ENCODE results near the gene ATPAF2. TPM values are rescaled to one million over a fixed set of nuclear protein-coding genes. Genes with fewer than 3 reads are reported as not detected.

ATPAF2 gene
- polyA plus RNA-seq (ENCODE audit: insufficient read depth in 1 of 5, insufficient read length in 5 of 5, low replicate concordance in 1 of 5): 10 to 100 TPM; 22.0 to 23.9 (median 22.9) TPM
- long read RNA-seq, donor 1, transcript ATPAF2-206 (8 exons, 1,564 nt): major isoform, 6 of 31 reads
- long read RNA-seq, donor 1, partial matches to known transcripts: 21 of 31 reads
- long read RNA-seq, donor 1, other reads (novel, unspliced or antisense): 0 of 31 reads
- long read RNA-seq, donor 2, partial matches to known transcripts: 0 of 1 reads
- long read RNA-seq, donor 2, other reads (novel, unspliced or antisense): 0 of 1 reads
- long read RNA-seq, donor 3, partial matches to known transcripts: 0 of 7 reads
- long read RNA-seq, donor 3, other reads (novel, unspliced or antisense): 0 of 7 reads
- long read RNA-seq, donor 4, partial matches to known transcripts: 0 of 6 reads
- long read RNA-seq, donor 4, other reads (novel, unspliced or antisense): 0 of 6 reads
- long read RNA-seq, donor 5, transcript ATPAF2-206 (8 exons, 1,564 nt): major isoform, 7 of 20 reads
- long read RNA-seq, donor 5, transcript ATPAF2-209 (3 exons, 633 nt): minor isoform, 5 of 20 reads
- long read RNA-seq, donor 5, partial matches to known transcripts: 0 of 20 reads
- long read RNA-seq, donor 5, other reads (novel, unspliced or antisense): 8 of 20 reads
- long read RNA-seq, donor 6, partial matches to known transcripts: 0 of 4 reads
- long read RNA-seq, donor 6, other reads (novel, unspliced or antisense): 0 of 4 reads
- long read RNA-seq, donor 7, partial matches to known transcripts: 0 of 1 reads
- long read RNA-seq, donor 7, other reads (novel, unspliced or antisense): 0 of 1 reads
- long read RNA-seq, donor 8, partial matches to known transcripts: 0 of 3 reads
- long read RNA-seq, donor 8, other reads (novel, unspliced or antisense): 0 of 3 reads

DNA sequence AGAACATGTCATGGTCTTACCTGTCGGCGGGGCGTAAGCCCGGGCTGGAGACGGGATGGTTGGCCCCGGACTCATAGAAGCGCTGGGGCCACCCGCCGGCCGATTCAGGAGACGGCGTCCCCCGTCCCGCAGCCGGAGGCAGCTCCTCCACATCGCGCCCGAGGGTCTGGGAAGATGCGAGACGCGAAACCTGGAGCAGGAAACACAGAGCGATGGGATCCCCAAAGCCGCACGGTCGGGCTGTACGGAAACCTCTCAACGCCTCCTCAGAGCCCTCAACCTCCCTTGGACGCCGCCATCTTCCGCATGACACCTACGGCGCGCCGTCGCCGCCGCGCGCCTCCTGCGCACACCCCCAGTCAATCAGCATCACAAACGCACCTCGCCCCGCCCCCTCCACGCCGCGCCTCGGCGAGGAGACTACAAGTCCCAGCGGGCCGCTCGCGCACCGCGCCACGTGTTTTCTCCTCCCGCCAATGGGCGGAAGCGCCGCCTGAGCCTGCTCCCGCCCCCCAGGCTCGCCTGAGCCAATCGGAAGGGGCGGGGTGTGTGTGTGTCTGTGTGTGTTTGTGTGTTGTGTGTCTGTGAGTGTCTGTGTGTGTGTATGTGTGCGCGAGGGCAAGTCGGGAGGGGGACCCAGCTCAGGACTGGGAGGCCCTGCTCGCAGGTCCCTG is at the start of gene ATPAF2, which contains the start of gene GID4:
Gene ATPAF2, minus strand, starts transcription at position 308 of the 674 bp plus-strand sequence. Its CDS starts 155 bp downstream, at position 153.
Gene GID4, plus strand, starts transcription at position 548 of the 674 bp plus-strand sequence. Its CDS starts 57 bp downstream, at position 605.
- peak; percentile 99 for DNase-seq

DNA sequence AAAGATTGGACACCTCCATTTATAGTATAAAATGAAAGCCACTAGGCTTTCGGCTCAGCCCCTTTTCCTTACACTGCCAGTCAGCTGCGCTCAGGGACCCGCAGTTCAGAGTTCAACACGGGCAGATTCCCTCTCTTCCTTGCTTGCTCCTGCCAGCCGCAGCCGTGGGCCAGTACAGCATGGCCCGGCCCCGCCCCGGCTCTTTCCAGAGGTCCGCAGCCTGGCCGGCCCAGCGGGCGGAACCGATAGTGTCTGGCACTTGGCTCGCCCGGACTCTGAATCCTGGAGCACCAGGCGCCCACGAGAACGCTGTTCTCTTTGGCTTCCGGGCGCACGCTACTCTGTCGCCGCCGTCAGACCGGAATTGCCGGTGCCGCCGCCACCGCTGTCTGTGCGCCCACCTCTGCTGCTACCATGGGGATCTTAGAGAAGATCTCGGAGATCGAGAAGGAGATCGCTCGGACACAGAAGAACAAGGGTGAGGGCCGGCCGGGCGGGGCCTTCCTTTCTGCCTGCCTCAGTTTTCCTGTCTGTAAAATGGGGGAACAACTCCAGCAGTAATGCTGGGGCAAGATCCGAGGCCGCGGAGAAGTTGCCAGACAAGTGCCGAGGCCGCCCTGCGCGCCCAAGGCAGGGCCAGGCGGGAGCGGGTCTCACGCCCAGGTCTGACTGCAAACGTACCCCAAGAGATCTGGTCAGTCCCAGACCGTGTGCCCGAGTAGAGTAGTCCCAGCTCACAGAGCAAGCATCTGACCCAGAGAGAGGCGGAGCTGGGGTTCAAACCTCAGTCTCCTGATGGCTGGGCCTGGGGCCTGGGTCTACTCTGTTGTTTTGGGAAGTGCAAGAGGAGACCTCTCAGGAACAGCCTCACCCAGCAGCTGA is 48.9 kb upstream of the ATPAF2 start, which contains the start of gene DRG2:
Gene DRG2, plus strand, starts transcription at position 339 of the 882 bp plus-strand sequence. Its CDS starts 76 bp downstream, at position 415.
- DNase-seq: peak; percentile 90 to 92

DNA sequence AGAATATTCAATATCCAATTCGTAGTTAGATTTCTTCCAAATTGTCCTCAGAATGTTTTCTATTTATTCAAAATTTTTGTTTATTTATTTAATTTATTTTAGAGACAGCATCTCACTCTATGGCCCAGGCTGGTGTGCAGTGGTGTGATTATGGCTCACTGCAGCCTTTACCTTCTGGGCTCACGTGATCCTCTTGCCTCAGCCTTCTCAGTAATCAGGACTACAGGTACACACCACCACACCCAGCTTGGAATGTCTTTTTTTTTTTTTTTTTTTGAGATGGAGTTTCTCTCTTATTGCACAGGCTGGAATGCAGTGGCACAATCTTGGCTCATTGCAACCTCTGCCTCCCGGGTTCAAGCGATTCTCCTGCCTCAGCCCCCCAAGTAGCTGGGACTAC is 45.3 kb upstream of the ATPAF2 start:
- no peak for DNase-seq

DNA sequence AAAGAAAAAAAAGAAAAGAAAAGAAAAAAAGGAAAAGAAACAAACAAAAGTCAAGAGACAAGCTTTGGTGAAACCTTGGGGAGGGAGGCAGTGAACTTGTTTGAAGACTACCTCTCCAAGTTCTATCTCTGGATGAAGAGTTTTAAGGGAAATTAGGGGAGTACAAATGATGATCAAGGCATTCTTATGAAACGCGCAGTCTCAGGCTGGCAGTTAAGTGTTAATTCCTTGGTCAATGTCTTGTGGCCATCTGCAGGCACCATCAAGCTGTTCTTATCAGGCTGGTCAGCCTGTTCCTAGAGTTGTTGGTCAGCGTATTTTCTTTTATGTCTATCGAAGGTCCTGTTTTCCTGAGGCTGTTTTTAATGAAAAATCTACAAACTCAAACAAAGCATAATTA is 40.6 kb upstream of the ATPAF2 start:
- no peak for DNase-seq

DNA sequence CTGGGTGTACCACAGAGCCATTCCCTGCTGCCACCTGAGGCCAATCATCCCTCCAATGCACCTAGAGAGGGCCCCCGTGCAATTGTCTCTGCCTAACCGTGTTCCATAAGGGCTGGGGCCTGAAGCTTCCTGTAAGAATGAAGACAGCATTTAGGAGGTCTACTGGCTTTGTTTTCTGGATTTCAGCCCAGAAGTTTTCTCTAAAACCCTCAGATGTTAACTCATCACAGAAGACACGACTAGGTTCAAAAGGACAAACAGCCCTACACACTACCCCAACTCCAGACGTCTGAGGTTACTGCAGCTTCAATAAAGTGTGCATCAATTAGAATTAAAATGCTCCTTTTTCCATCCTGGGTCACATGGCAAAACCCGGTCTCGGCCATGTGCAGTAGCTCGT is 38.0 kb upstream of the ATPAF2 start:
- DNase-seq: no peak

DNA sequence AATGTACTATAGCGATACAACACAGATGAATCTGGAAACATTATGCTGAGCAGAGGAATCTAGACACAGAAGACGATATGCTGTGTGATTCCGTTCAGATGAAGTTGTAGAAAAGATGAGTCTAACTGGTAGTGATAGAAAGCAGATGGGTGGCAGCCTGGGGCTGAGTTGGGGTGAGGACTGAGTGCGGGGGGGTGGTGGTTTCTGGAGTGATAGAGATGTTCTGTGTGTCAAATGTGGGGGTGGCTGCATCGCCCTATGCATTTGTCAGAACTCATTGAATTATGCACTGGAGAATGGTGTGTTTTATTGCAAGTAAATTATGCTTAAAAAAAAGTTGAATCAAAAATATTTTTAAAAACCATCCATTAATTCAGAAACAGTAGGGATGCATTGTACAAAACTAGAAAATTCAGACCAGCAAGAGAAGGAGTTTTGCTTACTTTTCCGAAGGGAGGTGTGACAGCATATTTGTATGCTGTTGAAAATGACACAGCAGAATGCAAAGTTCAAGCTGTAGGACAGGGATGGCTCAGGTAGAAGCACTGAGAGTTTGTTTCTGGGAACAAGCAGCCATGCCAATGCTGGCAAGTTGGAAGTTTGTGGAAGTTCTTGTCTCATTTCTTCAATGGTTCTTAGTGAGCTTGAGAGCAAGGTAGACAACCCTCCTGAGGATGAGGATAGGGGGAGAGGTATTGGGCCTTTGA is 35.8 kb upstream of the ATPAF2 start:
- no peak for DNase-seq

DNA sequence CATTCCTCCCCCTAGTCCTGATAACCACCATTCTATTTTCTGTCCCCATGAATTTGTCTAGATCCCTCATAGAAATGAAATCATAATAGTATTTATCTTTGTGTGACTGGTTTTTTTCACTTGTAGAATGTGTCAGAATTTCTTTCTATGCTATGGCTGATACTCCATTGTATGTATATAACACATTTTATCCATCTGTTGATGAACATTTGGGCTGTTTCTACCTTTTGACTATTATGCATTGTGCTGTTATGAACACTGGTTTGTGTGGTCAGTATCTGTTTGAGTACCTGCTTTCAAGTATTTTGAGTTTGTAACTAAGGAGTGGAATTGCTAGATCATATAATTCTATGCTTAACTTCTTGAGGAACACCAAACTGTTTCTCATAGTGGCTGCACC is 32.8 kb upstream of the ATPAF2 start:
- no peak for DNase-seq

DNA sequence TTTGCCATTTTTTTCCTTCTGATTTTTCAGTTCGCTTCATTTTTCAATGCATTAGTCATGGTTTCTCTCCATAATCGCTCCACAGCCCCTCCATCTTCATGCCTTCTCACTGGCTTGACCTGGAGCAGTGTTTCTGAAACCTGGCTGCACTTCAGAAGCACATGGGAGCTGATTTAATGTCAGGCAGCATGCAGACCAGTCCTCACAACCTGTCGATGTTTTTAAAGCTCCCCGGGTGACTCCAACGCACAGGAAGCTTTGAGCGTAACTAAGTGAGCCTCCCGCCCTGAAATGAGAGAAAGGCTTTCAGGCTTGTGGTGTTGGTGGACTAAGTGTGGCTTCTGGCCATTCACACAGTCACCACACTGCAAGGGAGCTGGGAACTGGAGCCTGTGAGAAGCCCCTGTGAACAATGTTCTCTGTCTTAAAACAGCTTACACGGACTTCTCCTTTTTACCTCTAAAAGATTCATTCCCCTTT is 31.9 kb upstream of the ATPAF2 start:
- DNase-seq: no peak

DNA sequence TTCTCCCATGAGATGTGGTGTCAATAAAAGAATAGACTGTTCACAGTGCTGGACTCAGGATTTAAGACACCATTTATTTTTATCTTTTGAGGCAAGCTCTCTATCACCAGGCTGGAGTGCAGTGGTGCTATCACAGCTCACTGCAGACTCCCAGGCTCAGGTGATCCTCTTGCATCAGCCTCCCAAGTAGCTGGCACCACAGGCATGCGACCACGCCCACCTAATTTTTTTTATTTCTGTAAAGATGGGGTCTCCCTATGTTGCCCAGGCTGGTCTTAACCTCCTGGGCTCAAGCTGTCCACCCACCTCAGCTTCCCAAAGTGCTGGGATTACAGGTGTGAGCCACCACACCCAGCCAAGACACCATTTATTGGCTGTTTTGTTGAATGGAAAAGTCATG is 30.1 kb upstream of the ATPAF2 start:
- DNase-seq: no peak

DNA sequence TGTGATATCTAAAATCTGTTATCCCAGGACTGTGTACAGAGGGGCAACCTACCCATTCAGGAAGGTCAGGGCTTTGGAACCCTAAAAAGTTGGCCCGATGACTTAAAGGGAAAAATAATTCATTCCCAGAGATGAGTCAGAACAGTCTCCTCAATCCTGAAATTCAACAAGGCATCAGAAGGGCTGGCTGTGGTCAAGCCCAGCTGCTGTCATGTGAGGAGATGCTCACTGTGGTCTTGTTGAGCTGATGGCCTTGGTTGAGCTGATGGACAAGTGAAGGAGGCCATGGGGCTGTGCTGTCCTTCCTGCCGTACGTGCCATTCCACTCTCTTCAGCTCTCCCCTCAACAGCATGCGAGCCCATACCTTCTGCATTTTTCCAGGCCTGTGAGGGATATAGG is 27.9 kb upstream of the ATPAF2 start:
- DNase-seq: no peak

DNA sequence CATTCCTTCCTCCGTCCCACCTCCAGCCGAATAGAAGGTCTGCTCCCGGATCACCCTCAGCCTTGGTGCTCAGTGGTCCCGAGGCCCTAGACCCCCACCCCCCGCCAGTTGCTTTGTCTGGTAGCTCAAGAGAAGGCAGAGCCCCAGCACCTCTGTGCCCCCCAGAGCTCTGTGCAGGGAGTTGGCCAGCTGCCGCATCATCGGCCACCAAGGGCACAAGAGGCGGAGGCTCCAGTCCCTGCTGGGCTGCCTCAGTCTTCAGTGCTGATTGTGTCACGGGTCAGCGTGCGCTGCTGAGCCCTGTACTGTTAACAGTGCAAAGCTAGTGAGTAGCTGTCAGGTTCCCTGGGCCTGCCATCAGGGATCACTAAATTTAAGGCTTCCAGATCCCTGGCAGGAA is 26.6 kb upstream of the ATPAF2 start:
- no peak for DNase-seq

DNA sequence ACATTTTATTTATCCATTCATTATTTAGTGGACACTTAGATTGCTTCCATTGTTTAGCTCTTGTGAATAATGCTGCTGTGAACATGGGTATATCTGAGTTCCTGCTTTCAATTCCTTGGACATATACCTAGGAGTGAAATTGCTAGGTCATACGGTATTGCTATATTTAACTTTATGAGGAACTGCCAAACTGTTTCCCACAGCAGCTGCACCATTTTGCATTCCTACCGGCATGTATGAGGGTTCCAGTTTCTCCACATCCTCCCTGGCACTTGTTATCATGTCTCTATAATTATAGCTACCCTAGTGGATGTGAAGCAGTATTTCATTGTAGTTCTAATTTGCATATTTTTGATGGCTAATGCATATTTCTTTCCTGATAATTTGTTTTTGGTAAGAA is 25.1 kb upstream of the ATPAF2 start:
- no peak for DNase-seq

DNA sequence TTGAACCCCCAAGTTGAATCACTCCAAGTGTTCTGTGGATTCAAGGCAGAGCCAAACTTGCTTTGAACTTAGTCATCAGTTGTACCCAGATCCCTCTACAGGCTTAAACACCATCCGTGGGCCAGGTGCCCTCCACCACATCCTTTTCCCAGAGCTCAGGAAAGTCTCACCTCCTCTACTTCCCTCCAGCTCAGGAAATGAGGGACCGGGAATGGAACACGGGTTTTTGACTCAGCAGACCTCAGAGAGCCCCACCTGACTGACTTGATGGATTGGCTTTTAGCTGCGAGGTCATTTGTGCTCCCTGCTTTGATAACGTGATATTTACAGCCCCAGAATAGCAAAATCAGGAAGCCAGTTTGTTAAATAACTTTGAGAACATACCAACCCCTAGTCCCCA is 20.3 kb upstream of the ATPAF2 start:
- no peak for DNase-seq

DNA sequence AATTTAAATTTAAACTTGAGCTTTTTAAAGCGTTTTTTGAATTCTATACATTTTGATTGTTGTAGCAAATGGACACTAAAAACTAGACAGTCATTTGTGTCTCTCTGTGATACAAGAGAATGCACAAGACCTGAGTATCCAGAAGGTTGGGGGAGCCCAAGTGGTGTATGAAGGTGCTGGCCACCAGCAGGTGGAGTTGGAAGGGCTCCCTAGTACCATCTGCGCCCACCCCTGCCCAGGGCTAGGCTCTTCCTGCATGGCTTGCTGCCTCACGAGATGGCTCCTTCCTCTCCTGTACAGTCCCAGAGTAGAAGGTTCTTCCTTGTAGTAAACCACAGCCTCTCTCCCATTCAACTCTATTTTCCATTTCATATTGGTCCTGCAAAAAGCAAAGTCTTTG is 17.2 kb upstream of the ATPAF2 start:
- no peak for DNase-seq

DNA sequence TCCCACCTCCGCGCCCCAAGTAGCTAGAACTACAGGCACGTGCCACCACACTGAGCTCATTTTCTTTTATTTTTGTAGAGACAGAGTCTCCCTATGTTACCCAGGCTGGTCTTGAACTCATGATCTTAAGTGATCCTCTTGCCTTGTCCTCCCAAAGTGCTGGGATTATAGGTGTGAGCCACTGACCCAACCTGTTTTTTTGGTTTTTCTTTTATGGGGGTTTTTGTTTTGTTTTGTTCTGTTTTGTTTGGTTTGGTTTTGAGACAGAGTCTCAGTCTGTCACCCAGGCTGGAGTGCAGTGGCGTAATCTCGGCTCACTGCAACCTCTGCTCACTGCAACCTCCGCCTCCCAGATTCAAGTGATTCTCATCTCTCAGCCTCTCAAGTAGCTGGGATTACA is 16.6 kb upstream of the ATPAF2 start:
- DNase-seq: no peak

DNA sequence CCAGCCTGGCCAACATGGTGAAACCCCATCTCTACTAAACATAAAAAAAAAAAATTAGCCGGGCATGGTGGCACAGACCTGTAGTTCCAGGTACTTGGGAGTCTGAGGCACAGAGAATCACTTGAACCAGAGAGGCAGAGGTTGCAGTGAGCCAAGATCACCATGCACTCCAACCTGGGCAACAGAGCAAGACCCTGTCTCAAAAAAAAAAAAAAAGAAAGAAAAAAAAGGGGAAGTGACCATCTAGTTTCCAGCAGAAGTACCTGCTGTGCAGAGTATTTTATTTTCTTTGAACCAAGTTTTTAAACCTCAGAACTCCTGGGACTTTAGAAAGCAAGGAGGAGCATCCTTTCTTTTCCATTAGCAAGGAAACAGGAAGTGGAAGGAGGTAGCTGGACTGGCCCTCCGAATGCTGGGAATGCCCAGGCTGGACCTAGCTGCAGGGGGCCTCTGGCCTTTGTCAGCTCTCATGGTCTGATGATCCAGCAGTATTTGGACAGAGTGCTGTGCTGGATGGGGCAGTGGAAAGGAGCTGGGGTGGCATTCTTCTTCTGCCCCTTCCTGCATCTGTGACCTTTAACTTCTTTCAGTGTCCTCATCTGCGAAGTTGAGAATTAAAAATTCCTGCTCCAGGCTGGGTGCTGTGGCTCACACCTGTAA is 6.9 kb upstream of the ATPAF2 start:
- no peak for DNase-seq

DNA sequence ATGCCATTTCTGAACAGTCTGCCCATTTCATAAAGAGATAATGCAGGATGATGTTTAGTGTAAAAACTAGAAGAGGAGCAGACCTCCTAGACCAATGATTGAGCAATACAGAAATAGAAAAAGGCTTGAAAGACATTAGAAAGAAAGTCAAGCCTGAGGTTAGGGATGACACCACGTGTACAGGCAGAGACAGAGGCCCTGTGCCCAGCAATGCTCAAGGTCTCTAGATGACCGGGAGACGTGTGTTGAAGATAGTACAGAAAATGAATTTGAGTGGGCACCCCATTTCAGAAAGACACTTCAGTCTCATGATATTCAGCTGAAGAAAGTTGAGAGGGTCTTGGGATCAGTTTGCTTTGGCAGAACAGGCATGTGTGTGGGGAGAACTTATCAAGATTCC is 5.6 kb upstream of the ATPAF2 start:
- no peak for DNase-seq

DNA sequence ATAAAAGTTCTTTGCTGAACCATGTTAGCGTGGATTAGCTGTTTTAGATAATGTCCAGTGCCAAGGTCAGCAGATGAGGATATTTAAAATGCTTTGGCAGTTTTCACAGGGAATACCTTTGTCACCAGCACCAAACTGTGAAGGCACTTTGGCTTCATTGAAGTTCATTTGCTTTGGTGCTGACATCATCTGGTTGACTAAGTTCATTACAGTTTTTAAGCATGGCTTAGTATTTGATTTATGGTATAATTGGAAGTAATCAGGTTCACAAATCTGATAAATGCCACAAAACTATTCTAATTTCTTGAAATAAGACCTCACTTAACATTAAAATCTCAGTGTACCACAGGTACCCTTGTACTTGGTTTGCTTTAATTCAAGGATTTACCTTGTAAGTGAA is 4.5 kb upstream of the ATPAF2 start:
- no peak for DNase-seq

DNA sequence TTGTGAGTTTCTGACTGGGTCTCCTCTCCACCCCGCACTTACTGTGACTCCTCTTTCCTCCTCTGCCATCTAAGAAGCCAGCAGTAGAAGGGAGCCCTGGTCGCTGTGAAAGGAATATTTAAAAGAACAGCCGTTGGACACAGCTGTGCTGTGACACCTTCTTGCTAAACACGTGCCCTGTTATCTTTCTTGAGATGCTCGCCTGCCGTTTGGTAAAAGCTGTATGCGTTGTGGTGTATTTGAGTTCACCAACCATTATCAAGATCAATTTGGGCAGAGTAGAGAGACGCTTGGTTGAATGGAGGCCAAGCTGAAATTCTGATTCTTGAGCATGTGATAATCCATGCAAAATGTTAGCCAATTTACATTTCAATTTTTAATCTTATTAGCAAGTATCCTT is 4.0 kb upstream of the ATPAF2 start:
- DNase-seq: no peak

DNA sequence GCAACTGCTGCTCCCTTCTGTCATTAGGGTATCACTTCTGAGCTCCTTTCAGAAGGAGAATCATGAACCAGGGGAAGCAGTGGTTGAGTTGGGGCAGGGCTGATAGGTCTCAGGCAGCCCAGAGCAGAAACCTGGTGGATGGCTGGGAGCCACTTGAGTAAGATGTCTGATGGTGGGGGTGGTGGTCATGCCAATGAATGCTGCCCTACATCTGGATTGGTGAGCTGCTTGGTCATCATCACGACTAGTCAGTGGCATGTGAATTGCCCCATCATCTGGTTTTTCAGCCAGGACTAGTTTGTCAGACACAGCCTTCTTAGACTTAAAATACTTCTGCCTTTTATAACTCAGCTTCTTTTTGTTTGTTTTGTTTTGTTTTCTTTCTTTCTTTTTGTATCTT is 2.8 kb upstream of the ATPAF2 start:
- no peak for DNase-seq

All from right lung (tissue), 10 donors.